ENCODE data around the gene BACH2.
A peak's percentile ranks its signal among the peaks of the same experiment; 100 is the strongest.

DNA sequence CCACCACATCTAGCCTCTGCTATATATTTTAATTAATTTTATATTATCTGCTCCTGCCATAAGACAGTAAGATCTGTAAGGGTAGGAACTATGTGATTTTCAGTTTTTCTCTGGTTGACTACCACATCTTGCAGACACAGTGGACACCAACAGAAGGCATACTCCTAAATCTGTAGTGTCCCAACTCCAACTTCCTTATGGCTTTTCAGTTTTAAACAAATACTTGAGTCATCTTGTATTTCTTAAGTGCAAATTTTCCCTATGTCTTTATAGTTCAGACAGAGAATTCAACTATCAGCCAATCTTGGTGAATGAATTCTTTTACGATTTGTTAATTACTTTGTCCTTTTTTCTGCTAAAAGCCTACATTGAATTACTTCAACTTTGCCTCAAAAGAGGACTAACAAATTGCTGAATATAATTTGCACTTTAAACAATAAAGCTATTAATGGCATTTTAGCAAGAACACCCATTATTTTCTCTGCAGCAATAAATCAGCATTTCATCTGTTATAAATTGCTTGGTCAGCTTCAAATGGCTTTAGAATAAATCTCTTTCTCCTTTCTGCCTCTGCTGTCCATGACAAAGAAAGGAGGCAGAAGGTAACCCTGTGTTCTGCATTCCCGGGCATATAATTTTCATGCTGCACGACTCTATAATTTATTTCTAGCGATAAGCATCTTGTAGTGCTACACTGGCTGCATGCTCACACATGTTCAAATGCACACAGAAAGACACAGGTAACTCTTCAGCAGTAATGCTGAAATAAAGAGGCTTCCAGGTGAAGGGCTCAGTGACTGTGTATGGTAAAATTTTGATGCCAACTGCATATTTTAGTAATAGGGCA lies 144.8 kb downstream of the BACH2 start:
- TF ChIP-seq EZH2phosphoT487 (IDR thresholded peaks at IDR 0.05; ENCODE audit: borderline replicate concordance, low read depth) (no peak), EP300 (IDR thresholded peaks at IDR 0.05; ENCODE audit: borderline replicate concordance in 1 of 2, low read depth in 1 of 2, low read length in 1 of 2) (peak in 1 of 2 experiments; percentile 55; a peak in 1 of 4 replicates), GATA2 (CRISPR knock-in tag; IDR thresholded peaks at IDR 0.05) (peak; percentile 60), CHD2 (IDR thresholded peaks at IDR 0.05; ENCODE audit: low read length, partially characterized antibody) (no peak)
- TF ChIP-seq, protein P1, sequence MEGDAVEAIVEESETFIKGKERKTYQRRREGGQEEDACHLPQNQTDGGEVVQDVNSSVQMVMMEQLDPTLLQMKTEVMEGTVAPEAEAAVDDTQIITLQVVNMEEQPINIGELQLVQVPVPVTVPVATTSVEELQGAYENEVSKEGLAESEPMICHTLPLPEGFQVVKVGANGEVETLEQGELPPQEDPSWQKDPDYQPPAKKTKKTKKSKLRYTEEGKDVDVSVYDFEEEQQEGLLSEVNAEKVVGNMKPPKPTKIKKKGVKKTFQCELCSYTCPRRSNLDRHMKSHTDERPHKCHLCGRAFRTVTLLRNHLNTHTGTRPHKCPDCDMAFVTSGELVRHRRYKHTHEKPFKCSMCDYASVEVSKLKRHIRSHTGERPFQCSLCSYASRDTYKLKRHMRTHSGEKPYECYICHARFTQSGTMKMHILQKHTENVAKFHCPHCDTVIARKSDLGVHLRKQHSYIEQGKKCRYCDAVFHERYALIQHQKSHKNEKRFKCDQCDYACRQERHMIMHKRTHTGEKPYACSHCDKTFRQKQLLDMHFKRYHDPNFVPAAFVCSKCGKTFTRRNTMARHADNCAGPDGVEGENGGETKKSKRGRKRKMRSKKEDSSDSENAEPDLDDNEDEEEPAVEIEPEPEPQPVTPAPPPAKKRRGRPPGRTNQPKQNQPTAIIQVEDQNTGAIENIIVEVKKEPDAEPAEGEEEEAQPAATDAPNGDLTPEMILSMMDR (IDR thresholded peaks at IDR 0.05), result no peak

Data from SK-N-SH (cell line).